Upper lobe of left lung (tissue), 6 donors: ENCODE measurements around the gene CABYR. TPM values are rescaled to one million over a fixed set of nuclear protein-coding genes. Genes with fewer than 3 reads are reported as not detected.

Experiments
- ATAC-seq, 2 donors: fragments of 200-7000 bp; cut with Tn5 transposase; one replicate each; pipeline ENCODE4 v1.9.1; 2022; ENCODE audit warnings: mild to moderate bottlenecking in 2 of 2, moderate library complexity in 2 of 2; ENCODE audit not compliant: low FRiP score in 2 of 2
- DNase-seq, 2 donors: peaks; one replicate each; pipeline ENCODE4 v3.0.0-alpha.2; 2019 to 2020
- H3K27ac ChIP-seq, 4 donors: fragments of 200-600 bp; sonication (generic); one replicate each; pipeline ENCODE4 v1.5.1; 2016 to 2019
- H3K27me3 ChIP-seq, 4 donors: fragments of 200-600 bp; sonication (generic); one replicate each; pipeline ENCODE4 v1.5.1; 2017 to 2019
- H3K36me3 ChIP-seq, 4 donors: fragments of 200-600 bp; sonication (generic); one replicate each; pipeline ENCODE4 v1.5.1; 2016 to 2019
- H3K4me1 ChIP-seq, 4 donors: fragments of 200-600 bp; sonication (generic); one replicate each; pipeline ENCODE4 v1.5.1; 2018 to 2019
- H3K4me3 ChIP-seq, 4 donors: fragments of 200-600 bp; sonication (generic); one replicate each; pipeline ENCODE4 v1.5.1; 2017 to 2019; ENCODE audit warnings: mild to moderate bottlenecking in 2 of 4, moderate library complexity in 1 of 4
- H3K9me3 ChIP-seq, 4 donors: fragments of 200-600 bp; sonication (generic); one replicate each; pipeline ENCODE4 v1.5.1; 2018 to 2019
- CTCF ChIP-seq, 6 experiments: fragments of 450-650 bp in 4 of 6; fragments of 200-600 bp in 2 of 6; sonication (generic) in 2 of 6; IDR thresholded peaks; one replicate each; pipeline ENCODE4 v1.5.1; 2016 to 2019; ENCODE audit warnings: antibody characterized with exemption in 6 of 6
- EP300 ChIP-seq, 4 donors: sonication (generic); formaldehyde crosslinking; IDR thresholded peaks; one replicate each; pipeline ENCODE4 v1.5.1; 2017; ENCODE audit warnings: antibody characterized with exemption in 4 of 4, control low read depth in 2 of 4
- POLR2A ChIP-seq, 4 donors: fragments of 450-650 bp; IDR thresholded peaks; one replicate each; pipeline ENCODE4 v1.5.1; 2016 to 2017; ENCODE audit warnings: antibody characterized with exemption in 4 of 4, mild to moderate bottlenecking in 2 of 4
- POLR2AphosphoS5 ChIP-seq, 2 donors: sonication (generic); formaldehyde crosslinking; IDR thresholded peaks; one replicate each; pipeline ENCODE4 v1.5.1; 2017; ENCODE audit warnings: antibody characterized with exemption in 2 of 2
- WGBS, 2 donors: methylation state at CpG; one replicate each; pipeline ENCODE4 v1.1.5; 2017 to 2018; 5-methylcytosine and 5-hydroxymethylcytosine counted together
- total RNA-seq, 6 donors: library from RNA; depleted of rRNA in 4 of 6; stranded (reverse); fragments of >200 nt in 4 of 6; gene quantifications; one replicate each; pipeline versions ENCODE4 v1.1.0 to v1.2.1, GENCODE V29; 2016 to 2021
- donor health status: DM: no; HTN: no; CAD: no; lungs with moderate emphysema.
- donor health status: DM: no; HTN: yes; CAD: no; lungs with severe emphysema.

Gene CABYR
- total RNA-seq, 6 donors from 2014 or later = 0.51 to 3.1 (median 2.1) TPM; not detected in 2

- ATAC-seq (no peak), DNase-seq (no peak)
- no peak overlapping the region for H3K27ac ChIP-seq
- H3K36me3 ChIP-seq = peaks cover 0 to 10% (median 3%) of the 10 kb centered on the region in 4 donors
- WGBS, 2 donors = 75 to 89% methylated on average over 3 of the region's 3 CpGs
- no peak for TF ChIP-seq EP300 (IDR thresholded peaks at IDR 0.05)
- H3K27me3 ChIP-seq = no peaks in the 10 kb centered on the region
- no peaks in the 10 kb centered on the region for H3K4me1 ChIP-seq
- H3K4me3 ChIP-seq = no peak overlapping the region
- H3K9me3 ChIP-seq = no peaks in the 10 kb centered on the region
These were observed 35.1 kb downstream of the CABYR start for GRCh38 chr18:24173997-24174396.

GRCh38 chr18:24176727-24177416 lies 38.0 kb downstream of the CABYR start:
- DNase-seq (peak in 1 of 2 donors; percentile 50), ATAC-seq (peak; percentile 79)
- H3K4me3 ChIP-seq = no peak overlapping the region
- no peak overlapping the region for H3K27ac ChIP-seq
- H3K27me3 ChIP-seq = no peaks in the 10 kb centered on the region
- TF ChIP-seq CTCF (IDR thresholded peaks at IDR 0.05) = peak; percentile 22 to 57 (median 51)
- no peak for TF ChIP-seq EP300 (IDR thresholded peaks at IDR 0.05)
- WGBS, 2 donors = 70% methylated on average over 7 of the region's 7 CpGs
- H3K36me3 ChIP-seq = peaks cover 0 to 10% (median 0%) of the 10 kb centered on the region in 4 donors
- H3K9me3 ChIP-seq = no peaks in the 10 kb centered on the region
- H3K4me1 ChIP-seq = no peaks in the 10 kb centered on the region

GRCh38 chr18:24177499-24178133 lies 38.8 kb downstream of the CABYR start:
- no peaks in the 10 kb centered on the region for H3K9me3 ChIP-seq
- WGBS, 2 donors = 79 to 80% methylated on average over 5 of the region's 5 CpGs
- TF ChIP-seq CTCF (IDR thresholded peaks at IDR 0.05) (no peak), EP300 (IDR thresholded peaks at IDR 0.05) (no peak), POLR2AphosphoS5 (IDR thresholded peaks at IDR 0.05) (no peak), POLR2A (IDR thresholded peaks at IDR 0.05) (no peak)
- no peaks in the 10 kb centered on the region for H3K27me3 ChIP-seq
- no peak overlapping the region for H3K27ac ChIP-seq
- no peak overlapping the region for H3K4me3 ChIP-seq
- ATAC-seq (no peak), DNase-seq (no peak)
- peaks cover 0 to 10% (median 0%) of the 10 kb centered on the region in 4 donors for H3K36me3 ChIP-seq
- H3K4me1 ChIP-seq = no peaks in the 10 kb centered on the region

GRCh38 chr18:24180048-24180447 lies 41.2 kb downstream of the CABYR start:
- TF ChIP-seq POLR2A (IDR thresholded peaks at IDR 0.05) (no peak), POLR2AphosphoS5 (IDR thresholded peaks at IDR 0.05) (no peak), EP300 (IDR thresholded peaks at IDR 0.05) (no peak), CTCF (IDR thresholded peaks at IDR 0.05) (no peak)
- no peak overlapping the region for H3K27ac ChIP-seq
- ATAC-seq = no peak
- no peak for DNase-seq
- H3K27me3 ChIP-seq = no peaks in the 10 kb centered on the region
- no peaks in the 10 kb centered on the region for H3K9me3 ChIP-seq
- no peak overlapping the region for H3K4me3 ChIP-seq
- H3K36me3 ChIP-seq = peaks cover 0 to 5% (median 0%) of the 10 kb centered on the region in 4 donors
- 85 to 100% methylated on average over 1 of the region's 1 CpG for WGBS, 2 donors
- H3K4me1 ChIP-seq = no peaks in the 10 kb centered on the region

GRCh38 chr18:24181806-24182205 lies 42.9 kb downstream of the CABYR start:
- 80 to 82% methylated on average over 2 of the region's 2 CpGs for WGBS, 2 donors
- no peaks in the 10 kb centered on the region for H3K9me3 ChIP-seq
- no peak overlapping the region for H3K4me3 ChIP-seq
- DNase-seq (no peak), ATAC-seq (no peak)
- no peak overlapping the region for H3K27ac ChIP-seq
- TF ChIP-seq CTCF (IDR thresholded peaks at IDR 0.05) (no peak), POLR2AphosphoS5 (IDR thresholded peaks at IDR 0.05) (no peak), POLR2A (IDR thresholded peaks at IDR 0.05) (no peak), EP300 (IDR thresholded peaks at IDR 0.05) (no peak)
- peaks cover 0 to 5% (median 0%) of the 10 kb centered on the region in 4 donors for H3K36me3 ChIP-seq
- H3K27me3 ChIP-seq = no peaks in the 10 kb centered on the region
- H3K4me1 ChIP-seq = no peaks in the 10 kb centered on the region
